K562 (cell line): ENCODE data around the gene PARP15. TPM values are rescaled to one million over a fixed set of nuclear protein-coding genes. Genes with fewer than 3 reads are reported as not detected.
A peak's percentile ranks its signal among the peaks of the same experiment; 100 is the strongest.
"Not testable (repeated sequence)": the region's sequence is repeated elsewhere in the genome, so short reads cannot be mapped to it uniquely, and the experiment has no call there.

Source experiments
- ATAC-seq: fragments of 200-7000 bp; cut with Tn5 transposase; 3 replicates; pipeline ENCODE4 v1.9.1; 2020; ENCODE audit warnings: moderate library complexity
- BruUV-seq: library from RNA; stranded (reverse); fragments of 400-500 nt; replicated peaks from 2 replicates; lab custom pipeline; 2021; lab: Mats Ljungman, UMichigan
- CTCF ChIA-PET: fragments of 300-600 bp; formaldehyde crosslinking; extraction: SDS; loops from one replicate; lab custom pipeline; 2021; ENCODE audit warnings: low intra/inter-chr PET ratio; lab: Yijun Ruan, JAX
- POLR2A ChIA-PET: fragments of 300-600, 350-650 bp; sonication (Branson Sonifier 250); formaldehyde crosslinking; extraction: SDS; loops from one replicate; lab custom pipeline; 2021; ENCODE audit warnings: antibody characterized with exemption, inconsistent platforms; lab: Yijun Ruan, JAX
- DNase-seq, 4 experiments: peaks; one replicate each; pipeline versions ENCODE4 v3.0.0 to v3.0.0-alpha.2; 2011 to 2018; ENCODE audit warnings: low spot score in 3 of 4, mixed read lengths in 3 of 4; ENCODE audit errors: extremely low read depth in 1 of 4
- FAIRE-seq: peaks from 2 replicates; lab custom pipeline; 2011; peaks lifted over from hg19 to GRCh38; lab: Jason Lieb, UNC
- H2AFZ ChIP-seq: 2 replicates; pipeline ENCODE4 v1.6.0; 2011; ENCODE audit warnings: low read depth, low read length, control low read depth, inconsistent platforms
- H3K27ac ChIP-seq: fragments of 200-600 bp; 3 replicates; pipeline ENCODE4 v1.8.0; 2011; ENCODE audit warnings: low read depth, mild to moderate bottlenecking, control low read depth, inconsistent platforms, low read length, moderate library complexity, mixed read lengths; ENCODE audit errors: extremely low read depth
- H3K27me3 ChIP-seq, 2 experiments: fragments of 300-600 bp in 1 of 2; 2 replicates in 1 of 2; 3 replicates in 1 of 2; pipeline versions ENCODE4 v1.6.0 to v1.8.0; 2011; ENCODE audit warnings: inconsistent platforms in 2 of 2, low read length in 2 of 2, mild to moderate bottlenecking in 1 of 2, mixed read lengths in 1 of 2, moderate library complexity in 1 of 2; ENCODE audit not compliant: control insufficient read depth in 2 of 2, insufficient read depth in 2 of 2
- H3K36me3 ChIP-seq: fragments of 300-600 bp; 3 replicates; pipeline ENCODE4 v1.8.0; 2011; ENCODE audit warnings: mild to moderate bottlenecking, low read length, inconsistent platforms; ENCODE audit not compliant: control insufficient read depth, insufficient read depth
- H3K4me1 ChIP-seq, 2 experiments: fragments of 200-600 bp in 1 of 2; replicated peaks in 1 of 2; 2 replicates in 1 of 2; 3 replicates in 1 of 2; pipeline versions ENCODE4 v1.5.1 to v1.8.0; 2011; ENCODE audit warnings: inconsistent platforms in 2 of 2, low read length in 2 of 2, mild to moderate bottlenecking in 1 of 2, mixed read lengths in 1 of 2, moderate library complexity in 1 of 2; ENCODE audit not compliant: control insufficient read depth in 2 of 2, insufficient read depth in 2 of 2
- H3K4me2 ChIP-seq: 2 replicates; pipeline ENCODE4 v1.6.1; 2011; ENCODE audit warnings: low read length, control low read depth, inconsistent platforms, mixed read lengths; ENCODE audit not compliant: insufficient read depth
- H3K4me3 ChIP-seq: fragments of 200-600 bp; sonication (generic), shearing (Covaris generic); 2 replicates; pipeline ENCODE4 v1.5.1; 2016; ENCODE audit warnings: control low read depth, inconsistent platforms
- H3K79me2 ChIP-seq: fragments of 200-600 bp; 3 replicates; pipeline ENCODE4 v1.8.0; 2011; ENCODE audit warnings: low read length, inconsistent platforms; ENCODE audit not compliant: control insufficient read depth, insufficient read depth
- H3K9ac ChIP-seq, 2 experiments: 2 replicates each; pipeline versions ENCODE4 v1.6.0 to v1.6.1; 2011; ENCODE audit warnings: low read depth in 2 of 2, low read length in 2 of 2, control low read depth in 1 of 2, inconsistent platforms in 1 of 2, mild to moderate bottlenecking in 1 of 2, mixed read lengths in 1 of 2; ENCODE audit not compliant: insufficient read depth in 1 of 2
- H3K9me1 ChIP-seq: one replicate; pipeline ENCODE4 v1.6.0; 2011; ENCODE audit warnings: inconsistent platforms, mild to moderate bottlenecking, low read length, moderate library complexity; ENCODE audit not compliant: control insufficient read depth, insufficient read depth
- H3K9me3 ChIP-seq: replicated peaks from 2 replicates; pipeline ENCODE4 v1.5.1; 2011; ENCODE audit warnings: low read depth, low read length, inconsistent platforms; ENCODE audit not compliant: control insufficient read depth, insufficient read depth
- H4K20me1 ChIP-seq: replicated peaks from 2 replicates; pipeline ENCODE4 v1.6.1; 2011; ENCODE audit warnings: low read length, inconsistent platforms, mixed read lengths; ENCODE audit not compliant: control insufficient read depth, insufficient read depth
- ZNF316 ChIP-seq: fragments of 450-650 bp; IDR thresholded peaks from 2 replicates; pipeline ENCODE4 v1.6.1; 2016
- WGBS: fragments of 100-300 bp; shearing (Covaris generic); methylation state at CpG from one replicate; pipeline ENCODE4 v1.1.6; 2016; ENCODE audit warnings: low coverage, mixed read lengths; ENCODE audit not compliant: insufficient coverage; ENCODE audit errors: missing lambda C conversion rate; 5-methylcytosine and 5-hydroxymethylcytosine counted together
- in situ Hi-C: fragments of 300-500 bp; cut with MboI; formaldehyde crosslinking; loops from 4 replicates; pipeline ENCODE4 v1.15.0; 2018; ENCODE audit warnings: inconsistent platforms, mixed read lengths
- intact Hi-C: fragments of 100-400 bp; cut with micrococcal nuclease; formaldehyde crosslinking; loops from 2 replicates; pipeline ENCODE4 v1.14.2; 2022
- polyA plus RNA-seq, 8 experiments: library from polyadenylated mRNA; depleted of rRNA in 4 of 8; stranded (reverse) in 5 of 8; unstranded in 3 of 8; fragments of >200 nt; fragmentation: Nextera tagmentation in 2 of 8; fragmentation: Illumina TruSeq in 1 of 8; extraction: Ambion mirVana in 2 of 8; extraction: Trizol in 1 of 8; gene quantifications; 2 replicates each; pipeline versions ENCODE4 v1.2.1 to v1.2.3, GENCODE V29; 2011 to 2014; ENCODE audit warnings: inconsistent platforms in 1 of 8, missing spikeins in 1 of 8
- total RNA-seq, 7 experiments: library from RNA; depleted of rRNA in 6 of 7; stranded (reverse); fragments of >200 nt in 6 of 7; fragmentation: Illumina TruSeq in 2 of 7; extraction: Trizol in 2 of 7; gene quantifications; 2 replicates each; pipeline versions ENCODE4 v1.2.1 to v1.2.3, GENCODE V29; 2011 to 2021; ENCODE audit warnings: low replicate concordance in 1 of 7

PARP15 gene
- total and polyA plus RNA-seq, 9 of the 15 experiments (the other 6 are each of a cell fraction or from before 2014, with no cell fraction given), result 0.05 to 0.40 (median 0.13) TPM

DNA sequence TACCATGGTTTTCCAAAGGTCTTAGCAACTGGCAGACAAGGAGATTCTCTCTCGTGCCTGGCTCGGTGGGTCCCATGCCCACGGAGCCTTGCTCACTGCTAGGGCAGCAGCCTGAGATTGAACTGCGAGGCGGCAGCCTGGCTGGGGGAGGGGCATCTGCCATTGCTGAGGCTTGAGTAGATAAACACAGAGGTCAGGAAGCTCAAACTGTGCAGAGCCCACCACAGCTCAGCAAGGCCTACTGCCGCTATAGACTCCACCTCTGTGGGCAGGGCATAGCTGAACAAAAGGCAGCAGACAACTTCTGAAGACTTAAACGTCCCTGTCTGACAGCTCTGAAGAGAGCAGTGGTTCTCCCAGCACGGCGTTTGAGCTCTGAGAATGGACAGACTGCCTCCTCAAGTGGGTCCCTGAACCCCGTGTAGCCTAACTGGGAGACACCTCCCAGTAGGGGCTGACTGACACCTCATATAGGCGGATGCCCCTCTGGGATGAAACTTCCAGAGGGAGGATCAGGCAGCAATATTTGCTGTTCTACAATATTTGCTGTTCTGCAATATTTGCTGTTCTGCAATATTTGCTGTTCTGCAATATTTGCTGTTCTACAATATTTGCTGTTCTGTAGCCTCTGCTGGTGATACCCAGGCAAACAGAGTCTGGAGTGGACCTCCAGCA is 73.9 kb downstream of the PARP15 start:
- H3K4me1 ChIP-seq, H3K9ac ChIP-seq, ATAC-seq, H3K9me1 ChIP-seq, H3K79me2 ChIP-seq, POLR2A ChIA-PET, H3K27me3 ChIP-seq, FAIRE-seq, H4K20me1 ChIP-seq, H3K27ac ChIP-seq, H3K36me3 ChIP-seq, H3K9me3 ChIP-seq, H3K4me3 ChIP-seq, CTCF ChIA-PET, intact Hi-C loops, in situ Hi-C loops, H3K4me2 ChIP-seq, BruUV-seq, DNase-seq: not testable (repeated sequence)
- H2AFZ ChIP-seq, result peak overlapping the region; percentile 38; the same call in 1 of the 2 replicates
- 4% methylated on average over 10 of the region's 11 CpGs for WGBS
- TF ChIP-seq ZNF316, result peak; percentile 13; the same call in 1 of the 2 replicates

DNA sequence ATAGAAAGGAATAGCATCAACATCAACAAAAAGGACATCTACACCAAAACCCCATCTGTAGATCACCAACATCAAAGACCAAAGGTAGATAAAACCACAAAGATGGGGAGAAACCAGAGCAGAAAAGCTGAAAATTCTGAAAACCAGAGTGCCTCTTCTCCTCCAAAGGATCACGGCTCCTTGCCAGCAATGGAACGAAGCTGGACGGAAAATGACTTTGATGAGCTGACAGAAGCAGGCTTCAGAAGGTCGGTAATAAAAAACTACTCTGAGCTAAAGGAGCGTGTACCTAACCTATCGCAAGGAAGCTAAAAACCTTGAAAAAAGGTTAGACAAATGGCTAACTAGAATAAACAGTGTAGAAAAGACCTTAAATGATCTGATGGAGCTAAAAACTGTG is 74.5 kb downstream of the PARP15 start:
- H3K9me1 ChIP-seq, DNase-seq, H3K4me2 ChIP-seq, H3K79me2 ChIP-seq, POLR2A ChIA-PET, ATAC-seq, CTCF ChIA-PET, H3K36me3 ChIP-seq, H3K9ac ChIP-seq, H3K27ac ChIP-seq, in situ Hi-C loops, H3K9me3 ChIP-seq, FAIRE-seq, H3K27me3 ChIP-seq, intact Hi-C loops, H3K4me3 ChIP-seq, H3K4me1 ChIP-seq, BruUV-seq, H4K20me1 ChIP-seq, H2AFZ ChIP-seq: not testable (repeated sequence)
- 10% methylated on average over 6 of the region's 6 CpGs for WGBS

DNA sequence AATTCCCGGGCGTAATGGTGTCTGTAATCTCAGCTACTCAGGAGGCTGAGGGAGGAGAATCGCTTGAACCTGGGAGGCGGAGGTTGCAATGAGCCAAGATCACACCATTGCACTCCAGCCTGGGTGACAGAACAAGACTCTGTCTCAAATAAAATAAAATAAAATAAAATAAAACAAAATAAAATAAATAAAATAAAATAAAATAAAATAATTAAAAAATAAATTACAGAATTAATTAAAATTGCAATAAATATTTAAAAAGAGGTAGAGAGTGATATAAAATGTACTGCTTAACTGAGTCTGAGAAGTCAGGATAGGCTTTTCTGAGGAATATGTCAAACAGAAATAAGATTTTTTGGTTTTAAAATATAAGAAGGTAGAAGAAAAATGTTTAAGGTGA is 80.9 kb downstream of the PARP15 start:
- H3K27ac ChIP-seq, FAIRE-seq, H3K79me2 ChIP-seq, intact Hi-C loops, H4K20me1 ChIP-seq, in situ Hi-C loops, H3K4me1 ChIP-seq, BruUV-seq, H3K27me3 ChIP-seq, H3K4me3 ChIP-seq, H2AFZ ChIP-seq, H3K9me3 ChIP-seq, ATAC-seq, H3K36me3 ChIP-seq, H3K9ac ChIP-seq, DNase-seq, H3K4me2 ChIP-seq, H3K9me1 ChIP-seq: not testable (repeated sequence)
- 18% methylated on average over 4 of the region's 4 CpGs for WGBS
- CTCF ChIA-PET, result interaction anchor here (0.7 kb wide), 1 partner anchor 21 kb away, joined by 3 read pairs; no protein-coding TSS in a partner anchor
- POLR2A ChIA-PET, result interaction anchor here (0.6 to 0.7 kb wide), 2 partner anchors 26 to 30 kb away, joined by 3 read pairs; no protein-coding TSS in a partner anchor
